Lower leg skin (tissue), 3 donors: ENCODE data around the gene TP53.

Experiments used
- POLR2A ChIP-seq, 2 donors: fragments of 450-650 bp; IDR thresholded peaks; one replicate each; pipeline ENCODE4 v1.6.1; 2016 to 2017; ENCODE audit warnings: antibody characterized with exemption in 2 of 2, mild to moderate bottlenecking in 1 of 2, moderate library complexity in 1 of 2
- TF ChIP-seq, protein P1 (sequence below), 3 donors: fragments of 450-650 bp; IDR thresholded peaks; one replicate each; pipeline ENCODE4 v1.5.1; 2016; ENCODE audit warnings: antibody characterized with exemption in 3 of 3, mild to moderate bottlenecking in 3 of 3, moderate library complexity in 2 of 3

DNA sequence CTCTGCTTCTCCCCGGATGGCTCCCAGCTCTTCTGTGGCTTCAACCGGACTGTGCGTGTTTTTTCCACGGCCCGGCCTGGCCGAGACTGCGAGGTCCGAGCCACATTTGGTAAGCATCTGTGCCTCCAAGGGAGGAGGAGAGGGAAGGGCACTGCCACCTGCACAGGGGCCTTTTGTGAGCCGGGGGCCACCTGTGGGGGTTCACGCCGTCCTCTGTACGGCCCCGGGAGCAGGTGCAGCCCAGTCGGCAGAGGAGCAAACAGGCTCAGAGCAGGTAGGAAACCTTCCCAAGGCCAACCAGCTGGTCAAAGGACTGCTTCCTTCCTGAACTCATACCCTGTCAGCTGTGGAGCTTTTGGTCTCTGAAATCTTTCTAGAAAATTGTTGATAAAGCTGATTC lies 14.4 kb upstream of the TP53 start:
- TF ChIP-seq, protein P1, sequence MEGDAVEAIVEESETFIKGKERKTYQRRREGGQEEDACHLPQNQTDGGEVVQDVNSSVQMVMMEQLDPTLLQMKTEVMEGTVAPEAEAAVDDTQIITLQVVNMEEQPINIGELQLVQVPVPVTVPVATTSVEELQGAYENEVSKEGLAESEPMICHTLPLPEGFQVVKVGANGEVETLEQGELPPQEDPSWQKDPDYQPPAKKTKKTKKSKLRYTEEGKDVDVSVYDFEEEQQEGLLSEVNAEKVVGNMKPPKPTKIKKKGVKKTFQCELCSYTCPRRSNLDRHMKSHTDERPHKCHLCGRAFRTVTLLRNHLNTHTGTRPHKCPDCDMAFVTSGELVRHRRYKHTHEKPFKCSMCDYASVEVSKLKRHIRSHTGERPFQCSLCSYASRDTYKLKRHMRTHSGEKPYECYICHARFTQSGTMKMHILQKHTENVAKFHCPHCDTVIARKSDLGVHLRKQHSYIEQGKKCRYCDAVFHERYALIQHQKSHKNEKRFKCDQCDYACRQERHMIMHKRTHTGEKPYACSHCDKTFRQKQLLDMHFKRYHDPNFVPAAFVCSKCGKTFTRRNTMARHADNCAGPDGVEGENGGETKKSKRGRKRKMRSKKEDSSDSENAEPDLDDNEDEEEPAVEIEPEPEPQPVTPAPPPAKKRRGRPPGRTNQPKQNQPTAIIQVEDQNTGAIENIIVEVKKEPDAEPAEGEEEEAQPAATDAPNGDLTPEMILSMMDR (IDR thresholded peaks at IDR 0.05), result no peak
- TF ChIP-seq POLR2A (IDR thresholded peaks at IDR 0.05), result no peak
